Neuronal stem cell (in vitro differentiated cells): ENCODE results near the gene PRRX2.

Experiments
- DNase-seq: peaks from one replicate; pipeline ENCODE4 v3.0.0-alpha.2; 2013; ENCODE audit warnings: low spot score
- H2AFZ ChIP-seq: one replicate; pipeline ENCODE4 v1.6.1; 2013; ENCODE audit warnings: mild to moderate bottlenecking, low read length, inconsistent platforms
- H2AK5ac ChIP-seq: 2 replicates; pipeline ENCODE4 v1.6.1; 2013; ENCODE audit warnings: low read depth, mild to moderate bottlenecking, inconsistent platforms, low read length, moderate library complexity, mixed read lengths
- H2BK120ac ChIP-seq: 2 replicates; pipeline ENCODE4 v1.6.1; 2013; ENCODE audit warnings: low read depth, mild to moderate bottlenecking, inconsistent platforms, low read length, moderate library complexity, mixed read lengths
- H2BK12ac ChIP-seq: one replicate; pipeline ENCODE4 v1.6.1; 2013; ENCODE audit warnings: low read length, inconsistent platforms
- H2BK15ac ChIP-seq: 2 replicates; pipeline ENCODE4 v1.6.1; 2013; ENCODE audit warnings: mild to moderate bottlenecking, low read length, inconsistent platforms, mixed read lengths
- H2BK5ac ChIP-seq: one replicate; pipeline ENCODE4 v1.6.1; 2013; ENCODE audit warnings: inconsistent platforms, mild to moderate bottlenecking, low read length, moderate library complexity
- H3K14ac ChIP-seq: one replicate; pipeline ENCODE4 v1.6.1; 2013; ENCODE audit warnings: low read length, inconsistent platforms
- H3K18ac ChIP-seq: 2 replicates; pipeline ENCODE4 v1.6.1; 2013; ENCODE audit warnings: low read length, inconsistent platforms
- H3K23ac ChIP-seq: 2 replicates; pipeline ENCODE4 v1.6.1; 2013; ENCODE audit warnings: low read depth, mild to moderate bottlenecking, mixed read lengths, low read length, inconsistent platforms; ENCODE audit not compliant: poor library complexity
- H3K27ac ChIP-seq: replicated peaks from 3 replicates; pipeline ENCODE4 v1.5.1; 2013; ENCODE audit warnings: low read length, inconsistent platforms
- H3K27me3 ChIP-seq, 3 experiments: 2 replicates each; pipeline ENCODE4 v1.6.1; 2013; ENCODE audit warnings: low read length in 3 of 3, mild to moderate bottlenecking in 2 of 3, inconsistent platforms in 1 of 3, low read depth in 1 of 3, mixed read lengths in 1 of 3, moderate library complexity in 1 of 3; ENCODE audit not compliant: control insufficient read depth in 3 of 3, insufficient read depth in 3 of 3
- H3K36me3 ChIP-seq, 2 donors: replicated peaks in 1 of 2; 2 replicates each; pipeline ENCODE4 v1.6.1; 2013; ENCODE audit warnings: low read length in 2 of 2; ENCODE audit not compliant: control insufficient read depth in 2 of 2, insufficient read depth in 2 of 2
- H3K4ac ChIP-seq: 2 replicates; pipeline ENCODE4 v1.6.1; 2013; ENCODE audit warnings: inconsistent platforms, mild to moderate bottlenecking, low read length, moderate library complexity
- H3K4me1 ChIP-seq, 2 donors: 1 replicate in 1 of 2; 2 replicates in 1 of 2; pipeline ENCODE4 v1.6.1; 2013; ENCODE audit warnings: low read length in 2 of 2, low read depth in 1 of 2; ENCODE audit not compliant: control insufficient read depth in 2 of 2, insufficient read depth in 1 of 2
- H3K4me2 ChIP-seq: one replicate; pipeline ENCODE4 v1.6.1; 2013; ENCODE audit warnings: mild to moderate bottlenecking, low read length, inconsistent platforms; ENCODE audit not compliant: insufficient read depth, poor library complexity, severe bottlenecking
- H3K4me3 ChIP-seq, 2 donors: 2 replicates each; pipeline ENCODE4 v1.5.1; 2013; ENCODE audit warnings: low read length in 2 of 2, mild to moderate bottlenecking in 2 of 2, inconsistent platforms in 1 of 2, moderate library complexity in 1 of 2
- H3K79me1 ChIP-seq: one replicate; pipeline ENCODE4 v1.6.1; 2013; ENCODE audit warnings: low read depth, mild to moderate bottlenecking, inconsistent platforms, low read length, moderate library complexity
- H3K9ac ChIP-seq: one replicate; pipeline ENCODE4 v1.6.1; 2013; ENCODE audit warnings: mild to moderate bottlenecking, low read depth, low read length, inconsistent platforms; ENCODE audit not compliant: poor library complexity
- H3K9me3 ChIP-seq, 2 donors: replicated peaks in 1 of 2; 2 replicates each; pipeline versions ENCODE3 to v1.6.1; 2013; ENCODE audit warnings: low read length in 2 of 2, mild to moderate bottlenecking in 2 of 2, inconsistent platforms in 1 of 2, low read depth in 1 of 2, mixed read lengths in 1 of 2, moderate library complexity in 1 of 2; ENCODE audit not compliant: control insufficient read depth in 2 of 2, insufficient read depth in 1 of 2
- H4K8ac ChIP-seq: one replicate; pipeline ENCODE4 v1.6.1; 2013; ENCODE audit warnings: low read depth, mild to moderate bottlenecking, inconsistent platforms, low read length, moderate library complexity
- H4K91ac ChIP-seq: one replicate; pipeline ENCODE4 v1.6.1; 2013; ENCODE audit warnings: low read length, low read depth, mild to moderate bottlenecking, inconsistent platforms; ENCODE audit not compliant: poor library complexity
- WGBS, 2 donors: extraction: QIAGEN DNeasy Blood & Tissue Kit; methylation state at CpG; one replicate each; pipeline ENCODE4 v1.1.7; 2013; ENCODE audit warnings: missing lambda C conversion rate in 2 of 2, mixed read lengths in 1 of 2; ENCODE audit not compliant: insufficient read length in 2 of 2, insufficient replicate concordance in 1 of 2; ENCODE audit errors: extremely low coverage in 2 of 2; 5-methylcytosine and 5-hydroxymethylcytosine counted together

Gene PRRX2

GRCh38 chr9:129697656-129698253 is 32.3 kb downstream of the PRRX2 start:
- Histone ChIP-seq H2BK12ac (no peak overlapping the region), H3K27ac (no peak overlapping the region), H3K4me1 (peaks cover 3 to 6% of the 10 kb centered on the region in 2 donors), H3K36me3 (no peaks in the 10 kb centered on the region), H3K9ac (peak overlapping the region; percentile 53), H2BK15ac (no peak overlapping the region), H3K9me3 (no peaks in the 10 kb centered on the region), H3K14ac (peak overlapping the region; percentile 58), H3K23ac (peak overlapping the region; percentile 81), H3K4me2 (peak overlapping the region; percentile 88), H3K4ac (no peak overlapping the region), H2AFZ (peak overlapping the region; percentile 91), H3K27me3 (peaks cover 3 to 80% (median 37%) of the 10 kb centered on the region in 3 experiments), H3K4me3 (peak overlapping the region; percentile 21 to 25), H2BK5ac (no peak overlapping the region), H3K79me1 (no peaks in the 10 kb centered on the region), H4K91ac (no peak overlapping the region), H2BK120ac (no peak overlapping the region), H2AK5ac (peak overlapping the region; percentile 78), H4K8ac (no peak overlapping the region), H3K18ac (peak overlapping the region; percentile 92)
- DNase-seq = no peak
- no CpG with 5 or more reads among the region's 25 CpGs for WGBS, 2 donors

- no CpG with 5 or more reads among the region's 17 CpGs for WGBS, 2 donors
- Histone ChIP-seq H4K91ac (no peak overlapping the region), H3K23ac (no peak overlapping the region), H3K4me3 (no peak overlapping the region), H2AFZ (no peak overlapping the region), H2BK120ac (no peak overlapping the region), H3K14ac (no peak overlapping the region), H3K4ac (no peak overlapping the region), H3K36me3 (no peaks in the 10 kb centered on the region), H3K9me3 (no peaks in the 10 kb centered on the region), H3K79me1 (no peaks in the 10 kb centered on the region), H3K4me1 (peaks cover 3 to 6% of the 10 kb centered on the region in 2 donors), H3K9ac (no peak overlapping the region), H3K27ac (no peak overlapping the region), H2BK15ac (no peak overlapping the region), H3K18ac (peak overlapping the region; percentile 33), H2AK5ac (peak overlapping the region; percentile 78), H3K4me2 (no peak overlapping the region), H4K8ac (no peak overlapping the region), H3K27me3 (peaks cover 3 to 83% (median 37%) of the 10 kb centered on the region in 3 experiments), H2BK5ac (no peak overlapping the region), H2BK12ac (no peak overlapping the region)
- DNase-seq = no peak
These were observed 32.9 kb downstream of the PRRX2 start for GRCh38 chr9:129698254-129698757.

GRCh38 chr9:129701054-129701453 is 35.6 kb downstream of the PRRX2 start:
- Histone ChIP-seq H3K14ac (no peak overlapping the region), H3K4me1 (peaks cover 3 to 6% of the 10 kb centered on the region in 2 donors), H3K27ac (no peak overlapping the region), H3K23ac (no peak overlapping the region), H3K79me1 (no peaks in the 10 kb centered on the region), H3K27me3 (peaks cover 3 to 68% (median 22%) of the 10 kb centered on the region in 3 experiments), H3K36me3 (no peaks in the 10 kb centered on the region), H2BK120ac (no peak overlapping the region), H4K8ac (no peak overlapping the region), H3K18ac (no peak overlapping the region), H2BK12ac (no peak overlapping the region), H2AFZ (no peak overlapping the region), H2BK15ac (no peak overlapping the region), H3K4me2 (no peak overlapping the region), H3K9me3 (no peaks in the 10 kb centered on the region), H3K9ac (no peak overlapping the region), H2AK5ac (no peak overlapping the region), H3K4me3 (no peak overlapping the region), H3K4ac (no peak overlapping the region), H2BK5ac (no peak overlapping the region), H4K91ac (no peak overlapping the region)
- no CpG with 5 or more reads among the region's 11 CpGs for WGBS, 2 donors
- no peak for DNase-seq

- Histone ChIP-seq H3K23ac (no peak overlapping the region), H2AK5ac (no peak overlapping the region), H2AFZ (no peak overlapping the region), H2BK15ac (no peak overlapping the region), H3K4ac (no peak overlapping the region), H4K91ac (no peak overlapping the region), H3K27ac (no peak overlapping the region), H3K18ac (no peak overlapping the region), H2BK5ac (no peak overlapping the region), H4K8ac (no peak overlapping the region), H3K4me3 (no peak overlapping the region), H3K36me3 (no peaks in the 10 kb centered on the region), H3K79me1 (no peaks in the 10 kb centered on the region), H3K4me1 (peaks cover 3 to 6% of the 10 kb centered on the region in 2 donors), H3K14ac (no peak overlapping the region), H2BK12ac (no peak overlapping the region), H3K4me2 (no peak overlapping the region), H3K27me3 (peaks cover 3 to 63% (median 17%) of the 10 kb centered on the region in 3 experiments), H3K9ac (no peak overlapping the region), H2BK120ac (no peak overlapping the region), H3K9me3 (no peaks in the 10 kb centered on the region)
- no peak for DNase-seq
- no CpG with 5 or more reads among the region's 5 CpGs for WGBS, 2 donors
These were observed 36.1 kb downstream of the PRRX2 start for GRCh38 chr9:129701549-129701948.
